NCI-H748 (cell line): ENCODE measurements around the gene DDX51.

Experiments used
- DNase-seq: peaks from one replicate; lab custom pipeline; 2025; ENCODE audit not compliant: unreplicated experiment; lab: John Stamatoyannopoulos, UW

Gene DDX51

DNA sequence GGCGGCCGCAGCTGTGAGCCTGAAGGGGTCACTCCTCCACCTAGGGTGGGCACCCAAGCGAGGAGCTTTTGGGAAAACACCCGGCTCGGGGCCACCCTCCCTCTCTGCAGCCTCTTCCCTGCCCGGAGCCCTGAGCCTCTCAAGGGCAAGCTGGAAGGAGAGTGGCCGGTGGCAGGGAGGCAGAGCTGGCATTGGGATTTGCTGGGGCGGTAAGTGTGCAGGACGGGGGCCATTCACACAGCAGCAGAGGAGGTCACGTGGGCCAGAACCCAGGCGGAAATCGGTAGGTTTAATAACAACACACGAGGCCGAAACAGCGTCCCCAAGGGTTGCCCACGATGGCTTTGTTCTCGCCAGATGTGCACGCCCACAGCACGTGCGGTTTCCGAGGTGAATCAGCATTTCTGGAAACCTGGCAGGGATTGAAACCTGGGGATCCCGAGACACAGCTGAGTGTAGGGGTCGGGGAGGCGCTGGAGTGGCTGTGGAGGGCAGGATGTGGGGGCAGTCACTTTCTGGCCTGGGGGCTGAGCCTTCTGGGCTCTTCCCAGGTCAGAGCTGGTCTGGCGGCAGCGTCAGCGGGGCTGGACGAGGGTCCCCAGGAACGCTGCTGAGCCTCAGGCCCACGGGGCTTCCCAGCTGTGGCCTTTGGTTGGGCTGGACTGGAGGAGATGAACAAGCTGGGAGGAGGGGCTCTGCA, 23.6 kb upstream of the DDX51 start:
- DNase-seq, result no peak

DNA sequence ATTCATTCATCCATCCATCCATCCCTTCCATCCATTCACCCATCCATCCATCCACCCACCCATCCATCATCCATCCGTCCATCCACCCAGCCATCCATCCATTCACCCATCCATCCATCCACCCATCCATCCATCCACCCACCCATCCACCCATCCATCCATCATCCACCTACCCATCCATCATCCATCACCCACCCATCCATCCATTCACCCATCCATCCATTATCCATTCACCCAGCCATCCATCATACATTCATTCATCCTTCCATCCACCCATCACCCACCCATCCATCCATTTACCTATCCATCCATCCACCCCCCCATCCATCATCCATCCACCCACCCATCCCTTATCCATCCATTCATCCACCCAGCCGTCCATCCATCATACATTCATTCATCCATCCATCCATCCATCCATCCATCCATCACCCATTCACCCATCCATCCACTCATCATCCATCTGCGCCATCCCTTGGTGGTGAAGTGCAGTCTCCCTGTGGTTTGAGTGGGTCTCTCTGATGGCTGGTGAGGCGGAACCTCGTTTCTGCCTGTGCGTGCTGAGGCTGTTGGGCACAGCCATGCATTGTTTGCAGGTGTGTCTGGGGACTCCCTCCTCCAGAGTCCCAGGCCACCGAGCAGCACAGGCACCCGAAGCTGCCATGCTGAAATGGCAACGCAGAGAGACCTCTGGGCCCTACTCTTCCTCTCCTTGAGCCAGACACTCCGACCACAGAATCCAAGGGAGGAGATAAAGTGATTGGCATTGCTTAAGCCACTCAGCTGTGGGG, 22.9 kb upstream of the DDX51 start:
- no peak for DNase-seq

DNA sequence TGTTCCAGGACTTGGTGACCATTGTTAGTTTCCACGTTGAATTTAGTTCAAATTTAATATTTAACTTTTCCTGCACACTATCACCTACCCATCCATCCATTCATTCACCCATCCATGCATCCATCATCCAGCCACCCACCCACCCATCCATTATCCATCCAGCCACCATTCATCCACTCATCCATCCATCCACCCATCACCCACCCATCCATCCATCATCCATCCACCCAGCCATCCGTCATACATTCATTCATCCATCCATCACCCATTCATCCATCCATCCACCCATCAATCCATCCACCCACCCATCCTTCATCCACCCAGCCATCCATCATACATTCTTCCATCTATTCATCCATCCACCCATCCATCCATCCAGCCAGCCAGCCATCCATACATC, 22.0 kb upstream of the DDX51 start:
- DNase-seq, result no peak

DNA sequence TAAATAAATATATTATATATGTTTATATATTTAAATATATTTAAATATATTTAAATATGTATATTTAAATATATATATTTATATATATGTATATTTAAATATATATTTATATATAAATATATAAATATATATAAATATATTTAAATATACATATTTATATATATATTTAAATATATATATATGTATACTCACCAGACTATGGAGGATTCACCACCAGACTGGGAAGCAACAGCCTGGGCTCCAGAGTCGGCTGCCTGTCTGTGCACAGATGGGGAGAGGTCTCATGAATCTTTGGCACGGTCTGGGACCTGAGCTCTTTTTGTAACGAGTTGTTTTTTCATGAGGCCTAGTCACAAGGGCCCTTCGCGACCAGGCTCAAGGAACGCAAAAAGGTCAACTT, 21.5 kb upstream of the DDX51 start:
- no peak for DNase-seq

DNA sequence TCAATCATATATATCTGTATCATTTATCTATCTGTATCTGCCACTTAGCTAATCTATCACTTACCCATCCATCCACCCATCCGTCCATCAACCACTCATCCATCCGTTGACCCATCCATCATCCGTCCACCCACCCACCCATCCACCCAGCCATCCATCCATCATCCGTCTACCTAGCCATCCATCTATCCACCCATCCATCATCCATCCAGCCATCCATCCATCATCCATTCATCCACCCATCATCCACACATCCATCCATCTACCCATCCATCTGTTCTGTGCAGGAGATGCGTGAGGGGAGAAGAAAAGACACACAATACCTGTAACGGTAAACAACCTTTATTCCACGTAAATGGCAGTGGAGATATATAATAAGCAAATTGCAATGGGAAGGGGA, 20.3 kb upstream of the DDX51 start:
- no peak for DNase-seq

DNA sequence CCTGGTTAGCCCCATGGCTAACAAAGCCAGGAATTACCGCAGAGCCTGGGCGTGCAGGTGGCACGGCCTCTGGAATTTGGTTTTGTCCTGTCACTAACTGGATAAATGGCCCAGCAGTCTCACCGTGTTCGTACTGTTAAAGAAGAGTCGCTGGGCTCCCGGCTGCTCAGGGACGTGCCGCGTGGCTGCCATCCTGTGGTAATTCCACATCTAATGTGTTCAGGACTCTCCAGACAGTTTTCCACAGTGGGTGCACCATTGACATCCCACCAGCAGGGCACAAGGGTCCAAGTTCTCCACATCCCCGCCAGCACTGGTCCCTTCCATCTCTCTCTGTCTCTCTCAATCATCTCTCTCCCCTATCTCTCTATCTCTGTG, 19.8 kb upstream of the DDX51 start:
- DNase-seq, result no peak

DNA sequence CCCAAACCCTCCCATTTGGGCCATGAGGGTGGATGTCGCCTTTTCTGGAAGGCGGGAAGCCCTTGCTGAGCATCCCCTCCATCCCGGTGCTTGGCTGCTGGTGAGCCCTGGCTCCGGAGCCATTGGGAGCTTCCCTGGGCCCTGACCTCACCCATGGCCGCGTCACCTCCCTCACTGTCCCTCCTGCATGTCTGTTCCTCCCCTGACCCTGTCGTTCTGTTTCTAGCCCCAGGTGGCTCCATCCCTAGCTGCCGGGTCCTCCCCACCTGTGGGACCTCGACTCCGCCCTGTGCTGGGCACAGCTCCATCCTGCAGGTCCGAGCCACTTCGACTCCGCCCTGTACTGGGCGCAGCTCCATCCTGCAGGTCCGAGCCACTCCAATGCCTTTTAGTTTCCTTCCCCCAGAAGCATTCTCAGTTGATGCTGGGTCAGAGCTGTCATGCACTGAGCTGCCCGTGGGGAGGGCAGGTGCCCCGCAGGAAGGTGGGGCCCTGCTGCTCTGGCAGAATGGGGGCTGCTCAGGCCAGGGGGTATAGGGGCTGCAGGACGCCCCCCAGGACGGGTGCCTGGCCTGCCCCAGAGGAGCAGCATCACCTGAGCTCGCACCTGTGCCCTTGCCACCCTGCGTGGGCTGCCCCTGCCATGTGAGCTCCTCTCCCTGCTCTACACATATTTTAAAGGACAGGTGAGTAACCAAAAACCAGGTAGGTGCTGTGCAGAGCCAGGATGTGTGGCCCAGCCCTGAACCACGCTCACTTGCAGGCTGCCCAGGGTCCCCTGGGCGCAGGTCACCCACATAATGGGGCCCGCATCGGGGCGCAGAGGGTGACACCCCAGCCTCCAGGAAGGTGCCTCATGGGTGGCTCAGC, 19.2 kb upstream of the DDX51 start:
- peak; percentile 56 for DNase-seq

DNA sequence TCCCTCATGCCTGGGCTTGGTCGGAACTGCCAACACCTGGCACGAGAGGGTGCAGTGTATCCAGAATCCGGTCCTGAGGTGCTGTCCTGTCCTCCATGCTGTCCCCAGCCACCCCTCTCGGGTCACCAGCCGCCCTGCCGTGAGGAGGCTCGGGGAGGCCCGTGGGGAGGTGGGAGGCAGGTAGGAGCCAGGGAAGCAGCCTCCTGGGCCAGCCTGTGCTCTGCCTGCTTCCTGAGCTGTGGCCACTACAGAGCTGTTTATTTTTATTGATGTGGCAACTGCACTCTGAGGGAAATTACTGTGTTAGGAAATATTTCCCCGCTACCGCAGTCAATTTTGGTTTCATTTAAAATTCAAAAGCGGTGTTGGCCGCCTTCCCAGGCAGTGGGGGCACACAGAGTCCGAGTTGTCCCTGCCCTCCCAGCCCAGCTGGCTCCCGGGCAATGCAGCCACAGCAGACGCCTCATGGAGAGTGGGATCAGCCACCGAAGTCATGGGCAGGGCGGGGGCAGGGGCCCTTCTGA, 18.5 kb upstream of the DDX51 start:
- DNase-seq, result no peak

DNA sequence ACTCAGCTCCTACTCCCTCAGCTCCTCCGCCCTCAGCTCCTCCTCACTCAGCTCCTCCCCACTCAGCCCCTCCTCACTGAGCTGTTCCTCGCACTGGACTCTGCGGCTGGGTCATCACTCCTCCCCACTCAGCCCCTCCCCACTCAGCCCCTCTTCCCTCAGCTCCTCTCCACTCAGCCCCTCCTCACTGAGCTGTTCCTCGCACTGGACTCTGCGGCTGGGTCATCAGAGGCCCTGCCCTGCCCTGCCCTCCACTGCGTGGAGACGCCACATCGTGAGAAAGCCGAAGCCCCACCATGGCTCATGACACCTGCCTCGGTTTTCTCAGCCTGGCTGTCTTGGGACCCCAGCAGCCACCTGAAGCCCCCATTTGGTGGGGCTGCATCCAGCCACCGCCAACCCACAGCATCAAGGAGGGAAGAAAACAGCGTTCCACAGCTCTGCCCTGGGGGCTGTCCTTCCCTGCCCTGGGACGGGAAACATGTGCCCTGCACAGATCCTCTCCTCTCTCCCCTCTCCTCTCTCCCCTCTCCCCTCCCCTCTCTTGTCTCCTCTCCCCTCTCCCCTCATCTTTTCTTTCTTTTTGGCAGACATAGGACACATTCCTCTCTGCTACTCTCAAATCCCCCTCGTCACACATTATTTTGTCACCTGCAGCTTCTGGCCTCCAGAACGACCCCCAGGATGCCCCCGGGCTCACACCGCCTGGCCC, 17.8 kb upstream of the DDX51 start:
- DNase-seq, result no peak

DNA sequence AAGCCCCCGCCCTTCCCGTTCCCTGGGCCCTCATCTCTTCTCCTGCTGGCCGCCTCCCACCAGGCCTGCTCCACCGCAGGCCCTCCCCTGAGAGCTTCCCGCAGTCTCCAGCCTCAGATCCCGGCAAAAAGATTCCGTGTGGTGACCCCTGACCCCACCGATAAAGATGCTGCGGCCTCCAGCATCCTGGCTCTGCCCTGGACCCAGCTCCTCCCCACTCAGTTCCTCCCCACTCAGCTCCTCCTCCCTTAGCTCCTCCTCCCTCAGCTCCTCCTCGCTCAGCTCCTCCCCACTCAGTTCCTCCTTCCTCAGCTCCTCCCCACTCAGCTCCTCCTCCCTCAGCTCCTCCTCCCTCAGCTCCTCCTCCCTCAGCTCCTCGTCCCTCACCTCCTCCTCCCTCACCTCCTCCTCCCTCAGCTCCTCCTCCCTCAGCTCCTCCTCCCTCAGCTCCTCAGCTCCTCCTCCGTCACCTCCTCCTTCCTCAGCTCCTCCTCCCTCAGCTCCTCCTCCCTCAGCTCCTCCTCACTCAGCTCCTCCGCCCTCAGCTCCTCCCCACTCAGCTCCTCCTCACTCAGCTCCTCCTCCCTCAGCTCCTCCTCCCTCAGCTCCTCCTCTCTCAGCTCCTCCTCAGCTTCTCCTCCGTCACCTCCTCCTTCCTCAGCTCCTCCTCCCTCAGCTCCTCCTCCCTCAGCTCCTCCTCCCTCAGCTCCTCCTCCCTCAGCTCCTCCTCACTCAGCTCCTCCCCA, 17.1 kb upstream of the DDX51 start:
- DNase-seq, result no peak

DNA sequence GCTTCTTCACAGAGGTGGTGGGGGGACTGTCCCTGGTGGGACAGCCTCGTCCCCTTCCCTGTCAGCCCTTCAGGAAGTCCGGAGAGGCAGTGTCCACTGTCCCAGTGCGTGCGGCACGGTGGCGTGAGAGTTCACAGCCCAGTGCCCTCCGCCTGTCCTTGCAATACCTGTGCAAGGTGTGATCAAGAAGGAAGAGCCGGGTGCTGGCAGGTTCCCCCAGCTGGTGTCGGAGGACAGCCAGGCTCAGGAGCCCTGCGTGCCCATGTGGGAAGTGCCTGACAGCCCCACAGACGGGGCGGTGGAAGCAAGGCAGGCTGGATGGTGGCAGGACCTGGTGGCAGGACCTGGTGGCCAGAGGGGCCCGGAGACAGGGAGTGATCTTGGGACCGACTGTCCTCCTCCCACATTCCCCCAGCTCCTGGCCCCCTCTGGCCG, 16.5 kb upstream of the DDX51 start:
- DNase-seq, result no peak

DNA sequence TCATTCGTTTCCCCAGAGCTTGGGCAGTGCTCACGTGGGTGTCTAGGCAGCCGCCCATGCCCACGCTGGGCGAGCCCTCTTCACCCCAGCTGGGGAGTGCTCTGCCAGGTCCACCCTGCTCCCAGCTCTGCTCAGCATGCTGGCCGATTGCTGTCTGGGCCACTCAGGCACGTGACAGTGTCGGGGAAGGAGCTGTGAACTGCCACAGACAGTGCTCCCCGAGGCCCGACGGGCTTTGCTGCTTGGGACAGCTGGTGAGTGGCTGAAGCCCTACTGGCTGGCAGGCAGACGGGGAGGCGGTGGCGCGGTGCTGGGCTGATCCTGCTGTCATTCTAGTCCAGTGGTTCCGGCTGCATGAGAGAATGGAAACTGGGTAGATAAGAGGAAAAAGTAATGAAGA, 15.9 kb upstream of the DDX51 start:
- DNase-seq, result no peak

DNA sequence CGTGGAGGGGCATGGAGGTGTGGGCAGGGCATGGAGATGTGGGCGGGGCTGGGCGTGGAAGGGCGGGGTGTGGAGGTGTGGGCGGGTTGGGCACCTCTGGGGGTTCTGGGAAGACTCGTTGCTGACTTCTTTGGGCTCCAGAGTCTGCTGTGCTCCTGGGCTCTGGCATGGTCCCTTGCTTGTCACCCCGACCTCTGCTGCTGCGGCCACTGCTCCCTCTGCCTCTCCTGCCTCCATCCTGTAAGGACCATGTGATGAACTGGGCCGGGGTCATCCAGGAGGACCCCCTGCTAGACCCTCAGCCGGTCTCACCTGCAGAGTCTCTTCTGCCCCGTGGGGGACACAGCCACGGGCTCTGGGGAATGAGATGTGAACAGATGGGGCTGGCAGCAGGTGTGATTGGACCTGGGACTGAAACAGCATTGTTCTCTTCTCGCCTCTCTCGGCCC, 15.5 kb upstream of the DDX51 start:
- peak; percentile 33 for DNase-seq

DNA sequence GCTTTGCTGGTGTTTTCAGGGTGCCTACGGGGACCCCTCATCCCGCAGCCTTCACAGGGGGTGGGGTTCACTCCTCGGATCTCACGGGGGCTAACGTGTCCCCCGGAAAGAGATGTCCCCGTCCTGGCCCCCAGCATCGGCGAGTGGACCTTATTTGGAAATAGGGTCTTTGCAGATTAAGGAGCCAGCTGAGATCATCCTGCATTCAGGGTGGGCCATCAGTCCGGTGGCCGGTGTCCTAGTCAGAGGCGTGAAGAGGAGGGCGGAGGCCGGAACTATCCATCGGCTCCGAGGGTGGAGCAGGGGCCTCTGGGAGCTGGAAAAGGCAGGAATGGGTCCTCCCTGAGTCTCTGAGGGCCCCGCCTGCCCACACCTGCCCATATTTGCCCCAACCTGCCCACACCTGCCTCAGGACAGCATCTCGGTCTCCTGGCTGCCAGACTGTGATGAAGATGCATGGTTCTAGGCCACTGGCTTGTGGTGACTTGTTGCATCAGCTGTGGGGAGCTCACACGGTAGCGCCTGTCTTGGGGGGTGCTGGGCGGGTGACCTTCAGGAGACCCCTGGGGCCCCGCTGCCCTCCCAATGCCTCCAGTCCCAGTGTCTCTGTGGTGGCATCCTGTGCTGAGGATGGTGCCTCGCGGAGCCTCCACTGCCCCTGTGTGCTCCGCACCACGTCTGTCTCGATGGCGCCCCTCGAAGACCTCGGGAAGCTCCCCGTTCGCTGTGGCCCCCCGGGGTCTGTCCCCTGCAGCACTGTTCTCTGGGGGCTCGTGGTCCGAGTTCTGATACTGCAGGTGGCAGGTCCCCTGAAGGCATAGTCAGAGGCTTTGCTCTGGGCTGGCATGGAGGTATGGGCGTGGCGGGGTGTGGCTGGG, 14.8 kb upstream of the DDX51 start:
- no peak for DNase-seq

DNA sequence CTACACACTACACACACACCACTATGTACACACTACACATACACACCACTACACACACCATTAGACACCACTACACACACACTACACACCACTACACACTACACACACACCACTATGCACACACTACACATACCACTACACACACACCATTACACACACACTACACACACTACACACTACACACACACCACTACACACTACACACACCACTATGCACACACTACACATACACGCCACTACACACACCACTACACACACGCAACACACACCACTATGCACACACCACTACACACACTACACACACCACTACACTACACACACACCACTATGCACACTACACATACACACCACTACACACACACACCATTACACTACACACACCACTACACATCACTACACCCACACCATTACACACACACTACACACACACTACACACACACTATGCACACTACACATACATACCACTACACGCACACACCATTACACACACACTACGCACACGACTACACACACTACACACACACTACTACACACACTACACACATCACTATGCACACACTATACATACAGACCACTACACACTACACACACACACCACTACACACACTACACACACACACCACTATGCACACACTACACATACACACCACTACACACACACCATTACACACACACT, 13.8 kb upstream of the DDX51 start:
- no peak for DNase-seq

DNA sequence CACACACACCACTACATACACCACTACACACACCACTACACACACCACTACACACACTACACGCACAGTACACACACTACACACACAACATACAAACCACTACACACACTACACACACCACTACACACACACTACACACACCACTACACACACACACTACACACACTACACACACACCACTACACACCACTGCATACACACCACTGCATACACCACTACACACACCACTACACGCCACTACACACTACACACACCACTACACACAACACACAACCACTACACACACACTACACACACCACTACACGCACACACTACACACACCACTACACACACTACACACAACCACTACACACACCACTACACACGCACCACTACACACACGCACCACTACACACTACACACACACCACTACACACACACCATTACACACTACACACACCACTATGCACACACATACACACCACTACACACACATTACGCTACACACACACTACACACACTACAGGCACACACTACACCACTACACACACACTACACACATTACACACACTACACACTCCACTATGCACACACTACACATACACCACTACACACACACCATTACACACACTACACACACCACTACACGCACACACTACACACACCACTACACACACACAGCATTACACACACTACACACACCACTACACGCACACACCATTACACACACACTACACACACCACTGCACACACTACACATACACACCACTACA, 12.6 kb upstream of the DDX51 start:
- no peak for DNase-seq

DNA sequence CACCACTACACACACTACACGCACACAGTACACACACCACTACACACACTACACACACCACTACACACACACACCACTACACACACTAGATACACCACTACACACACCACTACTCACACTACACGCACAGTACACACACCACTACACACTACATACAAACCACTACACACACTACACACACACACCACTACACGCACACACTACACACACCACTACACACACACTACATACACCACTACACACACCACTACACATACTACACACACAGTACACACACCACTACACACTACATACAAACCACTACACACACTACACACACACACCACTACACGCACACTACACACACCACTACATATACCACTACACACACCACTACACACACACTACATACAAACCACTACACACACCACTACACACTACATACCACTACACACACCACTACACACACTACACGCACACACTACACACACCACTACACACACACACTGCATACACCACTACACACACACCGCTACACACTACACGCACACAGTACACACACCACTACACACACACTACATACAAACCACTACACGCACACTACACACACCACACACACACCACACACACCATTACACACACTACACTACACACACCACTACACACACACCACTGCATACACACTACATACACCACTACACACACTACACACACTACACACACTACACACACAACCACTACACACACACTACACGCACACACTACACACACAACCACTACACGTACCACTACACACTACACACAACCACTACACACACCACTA, 11.9 kb upstream of the DDX51 start:
- DNase-seq, result no peak
